ENCODE data around the gene ACVRL1. TPM values are rescaled to one million over a fixed set of nuclear protein-coding genes. Genes with fewer than 3 reads are reported as not detected.

The ACVRL1 gene
- total RNA-seq, 1 donor from 2014 or later, result 56.9 TPM

DNA sequence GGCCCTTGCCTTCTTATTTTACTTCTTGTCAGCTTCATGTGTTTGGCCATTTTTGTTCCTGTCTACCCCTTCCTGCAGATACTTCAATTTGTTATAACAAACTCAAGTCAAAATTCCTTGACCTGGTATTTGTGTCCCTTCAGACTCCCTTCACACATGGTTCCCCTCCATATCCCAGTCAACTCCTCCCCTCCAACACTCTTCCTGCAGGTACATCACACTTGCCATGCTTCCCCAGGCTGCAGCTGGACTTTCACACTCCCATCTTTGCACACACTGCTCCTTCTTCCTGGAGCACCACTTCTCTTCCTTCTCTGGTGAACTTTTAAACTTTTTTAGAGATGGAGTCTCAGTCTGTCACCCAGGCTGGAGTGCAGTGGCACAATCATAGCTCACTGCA lies 39.9 kb upstream of the ACVRL1 start:
- no peaks in the 10 kb centered on the region for H3K36me3 ChIP-seq (ENCODE audit: control insufficient read depth in 3 of 3, insufficient read depth in 3 of 3, low read length in 3 of 3)
- peaks cover 15 to 20% (median 19%) of the 10 kb centered on the region in 3 donors for H3K4me1 ChIP-seq (ENCODE audit: control insufficient read depth in 3 of 3, insufficient read depth in 3 of 3, low read length in 3 of 3)
- peaks cover 33 to 50% (median 48%) of the 10 kb centered on the region in 3 donors for H3K27me3 ChIP-seq (ENCODE audit: control insufficient read depth in 3 of 3, insufficient read depth in 3 of 3, low read length in 3 of 3)
- no peak overlapping the region for H3K27ac ChIP-seq (ENCODE audit: low read depth, low read length)
- H3K9me3 ChIP-seq (ENCODE audit: control insufficient read depth in 3 of 3, low read length in 3 of 3), result no peaks in the 10 kb centered on the region
- H3K9ac ChIP-seq (ENCODE audit: low read depth in 1 of 3, low read length in 3 of 3), result no peak overlapping the region
- no peak overlapping the region for H3K4me3 ChIP-seq (ENCODE audit: low read length in 3 of 3)

DNA sequence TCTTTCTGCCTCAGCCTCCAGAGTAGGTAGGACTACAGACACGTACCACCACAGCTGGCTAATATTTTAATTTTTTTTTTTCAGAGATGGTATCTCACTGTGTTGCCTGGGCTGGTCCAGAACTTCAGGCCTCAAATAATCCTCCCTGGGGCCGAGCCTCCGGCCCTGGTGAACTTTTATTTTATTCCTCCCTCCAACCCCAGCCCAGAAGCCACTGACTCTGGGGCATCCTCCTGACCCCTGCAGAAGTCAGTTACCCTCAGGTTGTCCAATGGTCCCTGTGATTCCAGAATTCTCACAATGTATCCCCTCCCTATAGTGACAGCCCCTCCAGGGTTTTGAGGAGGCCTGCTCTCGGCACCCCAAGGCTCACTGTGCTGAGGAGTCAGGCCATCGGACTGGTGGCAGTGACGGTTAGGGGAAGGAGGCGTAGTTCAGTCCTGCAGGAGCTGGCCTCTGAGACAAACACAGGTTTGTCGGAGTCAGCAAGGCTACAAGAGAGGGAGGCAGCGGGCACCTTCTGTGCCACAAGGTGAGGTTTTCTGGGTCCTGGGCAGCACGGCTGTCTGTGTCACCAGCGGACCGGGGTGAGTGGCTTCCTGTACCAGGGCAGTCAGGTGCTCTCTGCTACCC lies 39.4 kb upstream of the ACVRL1 start:
- no peaks in the 10 kb centered on the region for H3K36me3 ChIP-seq (ENCODE audit: control insufficient read depth in 3 of 3, insufficient read depth in 3 of 3, low read length in 3 of 3)
- no peak overlapping the region for H3K4me3 ChIP-seq (ENCODE audit: low read length in 3 of 3)
- no peak overlapping the region for H3K27ac ChIP-seq (ENCODE audit: low read depth, low read length)
- H3K9me3 ChIP-seq (ENCODE audit: control insufficient read depth in 3 of 3, low read length in 3 of 3), result no peaks in the 10 kb centered on the region
- H3K27me3 ChIP-seq (ENCODE audit: control insufficient read depth in 3 of 3, insufficient read depth in 3 of 3, low read length in 3 of 3), result peaks cover 33 to 49% (median 48%) of the 10 kb centered on the region in 3 donors
- H3K9ac ChIP-seq (ENCODE audit: low read depth in 1 of 3, low read length in 3 of 3), result no peak overlapping the region
- peaks cover 15 to 20% (median 19%) of the 10 kb centered on the region in 3 donors for H3K4me1 ChIP-seq (ENCODE audit: control insufficient read depth in 3 of 3, insufficient read depth in 3 of 3, low read length in 3 of 3)

DNA sequence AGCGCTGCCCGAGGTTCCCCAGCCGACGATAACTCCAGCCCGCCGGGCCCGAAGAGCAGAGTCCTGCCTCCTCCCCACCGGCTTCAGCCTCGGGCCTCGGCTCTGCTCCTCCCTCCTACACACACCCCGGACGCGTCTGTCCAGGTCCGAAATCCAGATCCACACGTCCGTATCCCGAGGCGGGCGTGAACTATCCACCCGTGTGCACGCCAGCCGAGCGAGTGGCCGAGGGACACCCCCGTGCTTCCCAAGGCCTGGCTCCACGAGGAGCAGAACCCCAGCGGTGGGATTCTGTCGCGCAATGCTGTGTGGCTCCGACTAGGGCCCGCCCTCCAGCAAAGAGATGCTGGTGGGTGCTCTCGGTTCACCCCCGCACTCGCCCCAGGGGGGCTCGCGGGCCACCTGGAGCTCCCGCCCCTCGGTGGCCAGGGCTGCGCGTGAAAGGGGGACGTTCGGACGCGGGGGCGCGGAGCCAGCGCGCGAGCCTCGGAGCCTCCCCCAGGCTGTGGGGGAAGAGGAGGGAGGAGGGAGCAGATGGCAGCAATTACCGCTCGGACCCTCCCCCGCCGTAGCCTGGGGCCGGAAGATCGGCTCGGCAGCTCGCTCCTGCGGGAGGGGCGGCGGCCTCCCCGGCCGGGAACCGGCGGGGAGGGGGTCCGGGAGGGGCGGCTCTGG lies 38.3 kb upstream of the ACVRL1 start:
- no peak overlapping the region for H3K27ac ChIP-seq (ENCODE audit: low read depth, low read length)
- peak overlapping the region in 1 of 3 donors; percentile 50 for H3K9ac ChIP-seq (ENCODE audit: low read depth in 1 of 3, low read length in 3 of 3)
- peak overlapping the region; percentile 41 to 66 (median 66) for H3K4me3 ChIP-seq (ENCODE audit: low read length in 3 of 3)
- H3K4me1 ChIP-seq (ENCODE audit: control insufficient read depth in 3 of 3, insufficient read depth in 3 of 3, low read length in 3 of 3), result peaks cover 15 to 17% (median 17%) of the 10 kb centered on the region in 3 donors
- no peaks in the 10 kb centered on the region for H3K9me3 ChIP-seq (ENCODE audit: control insufficient read depth in 3 of 3, low read length in 3 of 3)
- peaks cover 33 to 44% (median 41%) of the 10 kb centered on the region in 3 donors for H3K27me3 ChIP-seq (ENCODE audit: control insufficient read depth in 3 of 3, insufficient read depth in 3 of 3, low read length in 3 of 3)
- H3K36me3 ChIP-seq (ENCODE audit: control insufficient read depth in 3 of 3, insufficient read depth in 3 of 3, low read length in 3 of 3), result no peaks in the 10 kb centered on the region

DNA sequence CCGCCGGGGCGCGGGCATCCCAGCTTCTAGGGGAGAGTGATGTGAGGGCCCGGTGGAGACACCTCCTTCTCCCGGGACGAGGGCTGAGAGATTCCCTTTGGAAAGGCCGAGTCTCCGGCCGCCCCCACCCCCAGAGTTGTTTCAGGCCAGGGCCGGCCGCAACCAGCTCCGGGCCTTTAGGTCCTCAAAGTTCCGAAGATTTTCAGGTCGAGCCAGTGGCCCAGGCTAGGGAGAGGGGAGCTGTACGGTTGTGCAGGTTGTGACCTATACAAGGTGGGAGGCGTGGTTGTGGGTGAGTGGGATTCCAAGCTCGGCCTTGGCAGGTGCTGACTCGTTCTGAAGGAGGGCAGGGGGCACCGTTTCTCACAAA lies 37.8 kb upstream of the ACVRL1 start:
- Histone ChIP-seq H3K4me1 (ENCODE audit: control insufficient read depth in 3 of 3, insufficient read depth in 3 of 3, low read length in 3 of 3) (peaks cover 12 to 15% (median 13%) of the 10 kb centered on the region in 3 donors), H3K27me3 (ENCODE audit: control insufficient read depth in 3 of 3, insufficient read depth in 3 of 3, low read length in 3 of 3) (peaks cover 33 to 41% (median 40%) of the 10 kb centered on the region in 3 donors), H3K27ac (ENCODE audit: low read depth, low read length) (no peak overlapping the region), H3K4me3 (ENCODE audit: low read length in 3 of 3) (peak overlapping the region in 1 of 3 donors; percentile 66), H3K36me3 (ENCODE audit: control insufficient read depth in 3 of 3, insufficient read depth in 3 of 3, low read length in 3 of 3) (no peaks in the 10 kb centered on the region), H3K9ac (ENCODE audit: low read depth in 1 of 3, low read length in 3 of 3) (peak overlapping the region in 1 of 3 donors; percentile 50), H3K9me3 (ENCODE audit: control insufficient read depth in 3 of 3, low read length in 3 of 3) (no peaks in the 10 kb centered on the region)

DNA sequence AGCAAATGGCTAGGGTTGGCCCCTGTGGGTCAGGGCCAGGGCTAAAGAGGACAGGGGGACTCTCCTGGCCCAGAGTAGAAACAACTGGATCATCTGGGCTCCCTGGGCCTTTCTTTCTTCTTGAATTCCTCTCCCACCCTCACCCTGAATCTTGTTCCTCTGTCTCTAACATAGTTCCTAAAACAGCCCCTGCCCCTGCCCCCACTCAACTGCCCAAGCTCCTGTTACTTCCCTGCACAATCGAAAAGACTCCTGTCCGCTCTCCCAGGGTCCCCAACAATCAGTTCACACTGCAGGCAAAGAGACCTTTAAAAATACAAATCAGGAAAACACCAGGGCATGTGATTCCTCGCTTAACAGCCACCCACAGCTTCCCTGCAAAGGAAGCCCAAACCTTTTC lies 37.4 kb upstream of the ACVRL1 start:
- Histone ChIP-seq H3K9ac (ENCODE audit: low read depth in 1 of 3, low read length in 3 of 3) (no peak overlapping the region), H3K27me3 (ENCODE audit: control insufficient read depth in 3 of 3, insufficient read depth in 3 of 3, low read length in 3 of 3) (peaks cover 29 to 37% (median 37%) of the 10 kb centered on the region in 3 donors), H3K4me3 (ENCODE audit: low read length in 3 of 3) (no peak overlapping the region), H3K9me3 (ENCODE audit: control insufficient read depth in 3 of 3, low read length in 3 of 3) (no peaks in the 10 kb centered on the region), H3K36me3 (ENCODE audit: control insufficient read depth in 3 of 3, insufficient read depth in 3 of 3, low read length in 3 of 3) (no peaks in the 10 kb centered on the region), H3K27ac (ENCODE audit: low read depth, low read length) (no peak overlapping the region), H3K4me1 (ENCODE audit: control insufficient read depth in 3 of 3, insufficient read depth in 3 of 3, low read length in 3 of 3) (peaks cover 9 to 15% (median 13%) of the 10 kb centered on the region in 3 donors)

DNA sequence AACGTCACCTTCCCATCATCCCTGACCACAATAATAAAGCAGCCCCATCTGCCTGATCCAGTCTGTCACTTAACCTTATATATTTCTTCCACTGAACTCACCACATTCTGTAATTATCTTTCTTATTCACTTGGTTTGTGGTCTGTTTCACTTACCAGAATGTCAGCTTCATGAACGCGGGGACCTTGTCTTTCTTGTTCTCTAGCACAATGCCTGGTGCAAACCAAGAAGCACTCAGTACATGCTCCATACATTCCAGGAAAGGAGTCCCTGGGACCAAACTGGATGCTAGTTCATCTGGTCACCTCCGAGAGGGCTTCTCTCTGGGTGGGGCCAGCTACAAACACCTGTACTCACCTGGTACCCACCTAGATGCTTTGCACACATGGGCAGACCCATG lies 36.8 kb upstream of the ACVRL1 start:
- H3K4me3 ChIP-seq (ENCODE audit: low read length in 3 of 3), result no peak overlapping the region
- H3K4me1 ChIP-seq (ENCODE audit: control insufficient read depth in 3 of 3, insufficient read depth in 3 of 3, low read length in 3 of 3), result peaks cover 9 to 15% (median 13%) of the 10 kb centered on the region in 3 donors
- no peak overlapping the region for H3K27ac ChIP-seq (ENCODE audit: low read depth, low read length)
- no peaks in the 10 kb centered on the region for H3K9me3 ChIP-seq (ENCODE audit: control insufficient read depth in 3 of 3, low read length in 3 of 3)
- no peaks in the 10 kb centered on the region for H3K36me3 ChIP-seq (ENCODE audit: control insufficient read depth in 3 of 3, insufficient read depth in 3 of 3, low read length in 3 of 3)
- H3K9ac ChIP-seq (ENCODE audit: low read depth in 1 of 3, low read length in 3 of 3), result no peak overlapping the region
- H3K27me3 ChIP-seq (ENCODE audit: control insufficient read depth in 3 of 3, insufficient read depth in 3 of 3, low read length in 3 of 3), result peaks cover 29 to 37% (median 34%) of the 10 kb centered on the region in 3 donors

DNA sequence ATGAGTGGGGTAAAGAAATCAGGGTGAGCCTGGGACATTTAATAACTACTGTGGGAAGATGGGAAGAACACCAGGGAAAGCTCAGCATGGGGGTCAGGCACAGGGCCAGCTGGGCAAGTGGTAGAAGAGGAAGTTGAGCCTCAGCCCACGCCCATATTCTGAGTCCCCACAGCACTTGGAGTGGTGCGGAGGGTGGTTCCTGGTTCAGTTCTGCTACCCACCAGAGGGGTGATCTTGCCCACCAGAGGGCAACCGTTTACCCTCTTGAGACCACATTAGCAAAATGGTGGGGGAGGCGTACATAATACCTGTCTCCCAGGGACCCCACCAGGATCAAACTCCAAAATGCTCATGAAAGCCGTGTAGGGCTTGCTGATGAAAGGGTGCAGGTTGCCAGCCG lies 36.2 kb upstream of the ACVRL1 start:
- Histone ChIP-seq H3K4me1 (ENCODE audit: control insufficient read depth in 3 of 3, insufficient read depth in 3 of 3, low read length in 3 of 3) (peaks cover 9 to 15% (median 13%) of the 10 kb centered on the region in 3 donors), H3K27me3 (ENCODE audit: control insufficient read depth in 3 of 3, insufficient read depth in 3 of 3, low read length in 3 of 3) (peaks cover 27 to 37% (median 34%) of the 10 kb centered on the region in 3 donors), H3K9me3 (ENCODE audit: control insufficient read depth in 3 of 3, low read length in 3 of 3) (no peaks in the 10 kb centered on the region), H3K36me3 (ENCODE audit: control insufficient read depth in 3 of 3, insufficient read depth in 3 of 3, low read length in 3 of 3) (no peaks in the 10 kb centered on the region), H3K4me3 (ENCODE audit: low read length in 3 of 3) (no peak overlapping the region), H3K27ac (ENCODE audit: low read depth, low read length) (no peak overlapping the region), H3K9ac (ENCODE audit: low read depth in 1 of 3, low read length in 3 of 3) (no peak overlapping the region)

DNA sequence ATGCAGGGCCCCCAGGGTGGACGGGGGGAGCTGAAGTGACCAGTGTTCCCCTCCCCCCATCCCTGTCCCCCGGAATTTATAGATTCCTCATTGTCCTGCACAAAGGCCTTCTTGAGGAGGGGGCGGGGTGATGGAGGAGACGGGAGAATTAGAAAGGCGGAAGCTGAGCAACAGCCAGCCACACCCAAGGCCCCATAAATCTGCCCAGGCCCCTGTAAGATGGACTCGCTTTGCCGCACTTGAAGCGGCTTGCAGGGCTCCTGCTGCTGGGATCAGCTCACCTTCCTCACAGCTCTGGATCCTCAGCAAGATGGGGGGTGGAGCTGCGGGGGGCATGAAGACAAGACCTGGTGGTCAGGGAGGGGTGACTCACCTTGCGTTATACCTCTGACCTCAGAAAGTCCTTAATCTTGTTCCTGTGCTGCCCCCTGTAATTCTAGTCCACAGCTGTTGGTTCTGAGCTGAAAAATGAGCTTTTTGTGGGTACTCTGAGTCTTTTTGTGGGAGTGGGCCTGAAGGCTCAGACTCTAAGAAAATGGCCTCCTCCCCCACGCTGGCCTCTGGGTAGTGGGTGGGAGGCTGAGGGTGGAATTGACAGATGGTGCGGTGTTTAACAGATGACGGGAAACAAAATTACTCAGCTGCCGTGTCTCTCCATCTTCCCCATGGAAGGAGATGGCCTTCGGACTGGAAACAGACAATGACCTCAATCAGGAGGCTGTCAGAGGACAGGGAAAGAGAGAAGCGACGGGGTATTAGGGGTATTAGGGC lies 35.2 kb upstream of the ACVRL1 start:
- Histone ChIP-seq H3K4me1 (ENCODE audit: control insufficient read depth in 3 of 3, insufficient read depth in 3 of 3, low read length in 3 of 3) (peaks cover 9 to 15% (median 13%) of the 10 kb centered on the region in 3 donors), H3K36me3 (ENCODE audit: control insufficient read depth in 3 of 3, insufficient read depth in 3 of 3, low read length in 3 of 3) (no peaks in the 10 kb centered on the region)

DNA sequence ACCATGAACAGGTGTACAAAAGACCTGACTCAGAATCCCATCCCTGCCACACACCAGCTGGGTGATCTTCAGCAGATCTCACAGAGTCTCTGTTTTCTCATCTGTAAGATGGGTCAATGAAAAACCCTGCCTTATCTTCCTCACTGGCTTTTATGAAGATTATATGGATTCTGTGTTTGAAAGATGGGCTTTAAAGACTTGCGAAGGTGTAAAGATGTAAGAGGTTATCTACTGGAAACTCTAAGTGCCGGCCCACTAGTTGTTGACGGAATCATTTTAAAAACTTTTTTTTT lies 34.7 kb upstream of the ACVRL1 start:
- no peak overlapping the region for H3K27ac ChIP-seq (ENCODE audit: low read depth, low read length)
- H3K9me3 ChIP-seq (ENCODE audit: control insufficient read depth in 3 of 3, low read length in 3 of 3), result no peaks in the 10 kb centered on the region
- no peaks in the 10 kb centered on the region for H3K36me3 ChIP-seq (ENCODE audit: control insufficient read depth in 3 of 3, insufficient read depth in 3 of 3, low read length in 3 of 3)
- H3K4me1 ChIP-seq (ENCODE audit: control insufficient read depth in 3 of 3, insufficient read depth in 3 of 3, low read length in 3 of 3), result peaks cover 9 to 15% (median 13%) of the 10 kb centered on the region in 3 donors
- no peak overlapping the region for H3K4me3 ChIP-seq (ENCODE audit: low read length in 3 of 3)
- no peak overlapping the region for H3K9ac ChIP-seq (ENCODE audit: low read depth in 1 of 3, low read length in 3 of 3)
- peaks cover 27 to 35% (median 31%) of the 10 kb centered on the region in 3 donors for H3K27me3 ChIP-seq (ENCODE audit: control insufficient read depth in 3 of 3, insufficient read depth in 3 of 3, low read length in 3 of 3)

More for the DNA sequence above, 35.2 kb upstream of the ACVRL1 start:
- no peak overlapping the region for H3K27ac ChIP-seq (ENCODE audit: low read depth, low read length)
- H3K9ac ChIP-seq (ENCODE audit: low read depth in 1 of 3, low read length in 3 of 3), result no peak overlapping the region
- H3K27me3 ChIP-seq (ENCODE audit: control insufficient read depth in 3 of 3, insufficient read depth in 3 of 3, low read length in 3 of 3), result peaks cover 27 to 37% (median 34%) of the 10 kb centered on the region in 3 donors
- no peak overlapping the region for H3K4me3 ChIP-seq (ENCODE audit: low read length in 3 of 3)
- no peaks in the 10 kb centered on the region for H3K9me3 ChIP-seq (ENCODE audit: control insufficient read depth in 3 of 3, low read length in 3 of 3)
